Measurements from ENCODE around the gene CUL4A.
"Not testable (repeated sequence)": the region's sequence is repeated elsewhere in the genome, so short reads cannot be mapped to it uniquely, and the experiment has no call there.

The CUL4A gene

DNA sequence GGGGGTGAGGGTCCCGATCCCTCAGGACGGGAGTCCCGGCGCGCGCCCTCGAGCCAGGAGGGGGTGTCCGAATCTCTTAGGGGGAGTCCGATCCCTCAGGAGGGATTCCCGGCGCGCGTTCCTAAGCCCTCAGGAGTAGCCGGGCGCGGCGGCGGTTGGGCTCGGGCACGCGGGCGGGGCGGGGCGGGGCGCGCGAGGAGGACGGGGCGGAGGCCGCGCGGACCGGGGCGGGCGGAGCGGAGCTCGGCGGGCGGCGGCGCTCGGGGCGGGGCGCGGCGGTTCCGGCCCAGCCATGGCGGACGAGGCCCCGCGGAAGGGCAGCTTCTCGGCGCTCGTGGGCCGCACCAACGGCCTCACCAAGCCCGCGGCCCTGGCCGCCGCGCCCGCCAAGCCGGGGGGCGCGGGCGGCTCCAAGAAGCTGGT is at the start of gene CUL4A:
Gene CUL4A, plus strand, starts transcription at position 278 of the 423 bp plus-strand sequence. Its CDS starts 15 bp downstream, at position 293.
- in situ Hi-C loops (cut with HindIII; ENCODE audit: low pct_ligation_motif_present, low pct_unique_long_range_greater_than_20kb, low sequenced_read_pairs) = no loop called here
- DNase-seq = peak; percentile 71

DNA sequence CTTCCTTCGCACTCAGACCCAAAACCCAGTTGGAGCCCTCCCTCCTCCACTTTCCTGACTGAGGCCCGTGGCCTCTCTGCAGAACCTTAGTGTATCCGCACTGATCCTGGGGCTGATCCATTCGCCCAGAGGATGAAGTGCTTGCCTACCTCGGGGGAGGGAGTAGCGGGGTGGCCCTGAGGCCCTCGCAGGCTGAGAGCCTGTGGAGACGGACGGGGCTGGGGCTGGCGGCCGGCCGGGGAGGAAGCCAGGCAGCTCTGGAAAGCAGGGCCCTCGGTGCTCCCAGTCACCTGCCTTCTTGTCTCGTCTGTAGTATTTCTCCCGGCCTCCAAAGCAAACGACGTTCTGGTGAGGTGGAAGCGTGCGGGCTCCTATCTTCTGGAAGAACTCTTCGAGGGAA is 49.7 kb upstream of the CUL4A start:
- in situ Hi-C loops (cut with HindIII; ENCODE audit: low pct_ligation_motif_present, low pct_unique_long_range_greater_than_20kb, low sequenced_read_pairs) = no loop called here
- no peak for DNase-seq

DNA sequence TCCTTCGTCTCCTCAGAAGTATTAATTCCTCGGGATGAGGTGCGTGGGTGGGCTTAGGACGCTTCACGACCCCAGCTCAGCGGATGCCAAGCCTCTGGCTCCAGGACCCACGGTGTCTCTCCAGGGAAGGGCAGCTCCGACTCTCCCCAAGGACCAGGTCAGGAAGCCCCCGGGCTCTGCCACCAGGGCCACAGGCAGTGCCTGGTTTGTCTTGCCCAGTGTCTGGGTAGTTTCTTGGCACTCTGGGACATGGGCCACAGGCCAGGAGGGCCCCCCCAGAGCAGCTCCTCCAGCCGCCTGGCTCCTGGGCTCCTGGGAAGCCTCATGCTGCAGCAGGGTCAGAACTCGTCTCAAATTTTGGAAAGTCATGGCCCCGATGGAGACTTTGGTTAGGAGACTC is 48.4 kb upstream of the CUL4A start:
- in situ Hi-C loops (cut with HindIII; ENCODE audit: low pct_ligation_motif_present, low pct_unique_long_range_greater_than_20kb, low sequenced_read_pairs) = no loop called here

DNA sequence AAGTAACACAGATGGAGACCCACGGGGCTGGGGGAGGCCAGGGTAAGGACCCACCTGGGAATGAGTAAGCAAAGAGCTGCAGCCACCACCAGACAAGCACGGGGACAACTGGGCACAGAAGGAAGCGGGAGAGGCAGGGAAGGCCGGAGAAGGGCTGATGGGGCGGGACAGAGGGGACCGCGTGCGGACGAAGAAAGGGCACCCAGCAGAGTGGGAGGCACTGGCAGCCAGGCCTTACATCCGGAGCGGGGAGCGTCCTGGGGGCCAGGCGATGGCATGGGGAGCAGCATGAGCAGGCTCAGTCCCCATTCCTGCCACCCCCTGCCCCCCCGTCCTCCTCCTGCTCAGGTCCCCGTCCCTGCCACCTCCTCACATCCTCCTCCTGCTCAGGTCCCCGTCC is 48.0 kb upstream of the CUL4A start:
- no peak for DNase-seq
- in situ Hi-C loops (cut with HindIII; ENCODE audit: low pct_ligation_motif_present, low pct_unique_long_range_greater_than_20kb, low sequenced_read_pairs) = no loop called here

More for the DNA sequence above, 48.4 kb upstream of the CUL4A start:
- DNase-seq = no peak

DNA sequence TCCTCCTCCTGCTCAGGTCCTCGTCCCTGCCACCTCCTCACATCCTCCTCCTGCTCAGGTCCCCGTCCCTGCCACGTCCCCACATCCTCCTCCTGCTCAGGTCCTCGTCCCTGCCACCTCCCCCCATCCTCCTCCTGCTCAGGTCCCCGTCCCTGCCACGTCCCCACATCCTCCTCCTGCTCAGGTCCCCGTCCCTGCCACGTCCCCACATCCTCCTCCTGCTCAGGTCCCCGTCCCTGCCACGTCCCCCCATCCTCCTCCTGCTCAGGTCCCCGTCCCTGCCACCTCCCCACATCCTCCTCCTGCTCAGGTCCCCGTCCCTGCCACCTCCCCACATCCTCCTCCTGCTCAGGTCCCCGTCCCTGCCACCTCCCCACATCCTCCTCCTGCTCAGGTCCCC is 47.4 kb upstream of the CUL4A start:
- DNase-seq; in situ Hi-C loops (cut with HindIII; ENCODE audit: low pct_ligation_motif_present, low pct_unique_long_range_greater_than_20kb, low sequenced_read_pairs): not testable (repeated sequence)

DNA sequence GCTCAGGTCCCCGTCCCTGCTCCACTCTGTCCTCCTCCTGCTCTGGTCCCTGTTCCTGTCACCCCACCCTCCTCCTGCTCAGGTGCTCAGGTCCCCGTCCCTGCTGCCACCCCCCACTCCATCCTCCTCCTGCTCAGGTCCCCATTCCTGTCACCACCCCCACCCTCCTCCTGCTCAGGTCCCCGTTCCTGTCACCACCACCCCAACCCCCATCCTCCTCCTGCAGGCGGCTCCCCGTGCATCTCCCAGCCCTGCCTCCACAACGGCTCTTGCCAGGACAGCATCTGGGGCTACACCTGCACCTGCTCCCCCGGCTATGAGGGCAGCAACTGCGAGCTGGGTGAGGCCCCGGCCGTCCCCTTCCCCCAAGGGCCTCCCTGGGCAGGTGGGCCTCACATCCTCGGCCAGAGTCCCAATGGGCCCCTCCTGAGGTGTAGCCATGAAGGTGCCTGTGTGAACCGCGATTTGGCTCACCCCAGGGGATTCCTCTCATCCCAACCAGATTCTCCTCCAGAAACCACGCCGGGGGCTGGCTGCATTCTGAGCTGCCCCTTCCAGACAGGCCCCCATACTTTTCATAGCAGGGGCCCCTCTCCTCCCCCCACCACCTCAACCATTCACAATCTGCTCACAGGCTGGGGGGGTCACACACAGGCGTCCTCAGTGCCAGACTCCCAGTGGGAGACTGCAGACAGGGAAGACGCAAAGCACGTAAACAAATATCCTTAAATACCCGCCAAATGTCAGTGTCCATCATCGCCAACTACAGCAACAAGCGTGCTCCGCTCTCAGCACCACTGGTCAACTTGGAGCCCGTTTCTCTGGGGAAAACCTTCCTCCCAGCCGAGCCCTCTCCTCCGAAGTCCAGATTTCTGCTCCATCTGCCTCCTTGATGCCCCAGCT is 46.4 kb upstream of the CUL4A start:
- no peak for DNase-seq
- in situ Hi-C loops (cut with HindIII; ENCODE audit: low pct_ligation_motif_present, low pct_unique_long_range_greater_than_20kb, low sequenced_read_pairs) = no loop called here

- DNase-seq = no peak
- in situ Hi-C loops (cut with HindIII; ENCODE audit: low pct_ligation_motif_present, low pct_unique_long_range_greater_than_20kb, low sequenced_read_pairs) = no loop called here
Measured at GRCh38 chr13:113164492-113164891, 44.9 kb upstream of the CUL4A start.

DNA sequence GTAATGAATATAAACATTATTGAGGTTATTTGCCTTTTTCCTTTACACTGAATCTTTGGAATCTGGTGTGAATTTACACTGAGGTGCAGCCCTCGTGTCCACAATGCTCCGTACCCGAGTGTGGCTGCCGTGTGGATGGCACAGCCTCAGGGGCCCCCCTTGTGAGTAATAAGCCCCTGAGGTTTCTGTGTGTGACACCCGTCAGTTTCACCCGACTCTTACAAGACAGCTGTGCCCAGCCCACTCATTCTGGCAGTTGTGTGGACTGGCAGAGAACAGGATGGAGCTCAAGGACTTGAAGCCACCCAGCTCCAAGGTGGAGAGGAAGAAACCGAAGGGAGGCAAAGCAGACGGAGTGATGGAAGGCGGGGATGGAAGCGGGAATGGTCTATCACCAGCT is 43.1 kb upstream of the CUL4A start:
- in situ Hi-C loops (cut with HindIII; ENCODE audit: low pct_ligation_motif_present, low pct_unique_long_range_greater_than_20kb, low sequenced_read_pairs) = no loop called here
- DNase-seq = no peak

DNA sequence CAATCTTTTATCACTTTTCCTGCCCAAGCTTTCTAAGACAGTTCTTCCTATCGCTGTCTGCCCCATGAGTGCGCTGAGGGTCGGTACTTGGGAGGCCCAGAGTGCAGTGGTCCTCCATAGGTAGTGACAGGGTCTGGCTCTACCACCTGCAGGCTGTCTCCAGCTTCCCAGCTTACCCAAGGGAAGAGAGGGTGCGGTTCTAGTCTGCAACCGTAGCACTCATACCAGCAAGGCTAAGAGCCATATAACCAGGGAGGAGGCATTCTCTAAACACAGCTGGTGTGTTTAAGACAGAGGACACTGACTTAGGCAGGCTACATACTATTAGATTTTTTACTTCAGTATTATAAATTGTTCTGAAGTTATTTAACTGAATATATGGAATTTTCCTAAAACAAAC is 42.7 kb upstream of the CUL4A start:
- in situ Hi-C loops (cut with HindIII; ENCODE audit: low pct_ligation_motif_present, low pct_unique_long_range_greater_than_20kb, low sequenced_read_pairs) = no loop called here
- no peak for DNase-seq

GRCh38 chr13:113167155-113167554 is 42.3 kb upstream of the CUL4A start:
- DNase-seq = no peak
- in situ Hi-C loops (cut with HindIII; ENCODE audit: low pct_ligation_motif_present, low pct_unique_long_range_greater_than_20kb, low sequenced_read_pairs) = no loop called here

GRCh38 chr13:113167575-113167974 is 41.8 kb upstream of the CUL4A start:
- no peak for DNase-seq
- in situ Hi-C loops (cut with HindIII; ENCODE audit: low pct_ligation_motif_present, low pct_unique_long_range_greater_than_20kb, low sequenced_read_pairs) = no loop called here

- DNase-seq = no peak
- in situ Hi-C loops (cut with HindIII; ENCODE audit: low pct_ligation_motif_present, low pct_unique_long_range_greater_than_20kb, low sequenced_read_pairs) = no loop called here
Measured at GRCh38 chr13:113168211-113168610, 41.2 kb upstream of the CUL4A start.

GRCh38 chr13:113169277-113170272 is 39.8 kb upstream of the CUL4A start:
- DNase-seq = no peak
- in situ Hi-C loops (cut with HindIII; ENCODE audit: low pct_ligation_motif_present, low pct_unique_long_range_greater_than_20kb, low sequenced_read_pairs) = no loop called here

- no peak for DNase-seq
- in situ Hi-C loops (cut with HindIII; ENCODE audit: low pct_ligation_motif_present, low pct_unique_long_range_greater_than_20kb, low sequenced_read_pairs) = no loop called here
Measured at GRCh38 chr13:113170511-113170910, 38.9 kb upstream of the CUL4A start.

DNA sequence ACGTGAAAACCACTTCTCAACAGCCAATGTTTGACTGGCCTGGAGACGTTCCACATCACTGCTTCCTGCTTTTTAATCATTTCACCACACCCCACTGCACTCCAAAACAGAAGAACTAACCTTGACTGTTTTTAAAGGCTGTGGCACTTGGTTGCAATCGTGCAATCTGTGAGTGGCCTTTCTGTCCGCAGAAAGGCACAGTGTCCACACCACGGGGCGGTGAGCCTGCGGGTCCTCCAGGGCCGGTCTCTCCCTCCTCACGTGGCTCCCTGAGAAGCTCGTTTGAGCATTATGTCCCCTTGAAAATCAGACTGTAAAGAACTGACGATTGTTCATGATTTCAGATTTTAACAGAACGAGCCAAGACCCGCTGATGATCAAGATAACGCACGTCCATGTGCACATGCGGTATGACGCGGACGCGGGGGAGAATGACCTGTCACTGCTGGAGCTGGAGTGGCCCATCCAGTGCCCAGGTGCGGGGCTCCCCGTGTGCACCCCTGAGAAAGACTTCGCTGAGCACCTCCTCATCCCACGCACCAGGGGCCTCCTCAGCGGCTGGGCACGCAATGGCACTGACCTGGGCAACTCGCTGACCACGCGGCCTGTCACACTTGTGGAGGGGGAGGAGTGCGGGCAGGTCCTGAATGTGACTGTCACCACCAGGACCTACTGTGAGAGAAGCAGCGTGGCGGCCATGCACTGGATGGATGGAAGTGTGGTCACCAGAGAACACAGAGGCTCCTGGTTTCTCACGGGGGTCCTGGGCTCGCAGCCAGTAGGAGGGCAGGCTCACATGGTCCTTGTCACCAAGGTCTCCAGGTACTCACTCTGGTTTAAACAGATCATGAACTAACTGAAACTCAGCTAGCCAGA is 37.9 kb upstream of the CUL4A start:
- in situ Hi-C loops (cut with HindIII; ENCODE audit: low pct_ligation_motif_present, low pct_unique_long_range_greater_than_20kb, low sequenced_read_pairs) = no loop called here
- DNase-seq = no peak

DNA sequence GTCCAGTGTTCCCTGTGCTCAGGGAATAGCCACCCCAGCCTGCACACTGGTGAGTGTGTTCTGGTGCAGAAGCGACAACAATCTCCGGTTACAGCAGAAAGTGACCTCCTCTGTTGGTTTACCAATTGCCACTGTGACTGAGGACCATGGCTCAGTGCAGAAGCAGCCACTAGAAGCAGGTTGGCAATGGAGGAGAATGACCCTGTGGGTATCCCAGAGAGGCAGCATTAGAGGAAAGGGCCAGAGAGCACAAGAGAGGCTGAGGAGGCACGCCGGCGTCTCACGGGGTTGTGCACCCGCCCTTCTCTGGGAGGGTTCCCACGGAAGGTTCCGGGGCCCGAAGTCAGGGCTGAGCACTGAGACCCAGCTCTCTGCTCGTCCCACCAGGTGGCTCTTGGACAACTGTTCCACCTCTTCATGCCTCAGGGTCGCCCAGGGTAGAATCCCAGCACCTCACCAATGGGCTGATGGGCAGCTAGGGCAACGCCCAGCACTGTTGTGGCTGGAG is 36.9 kb upstream of the CUL4A start:
- no peak for DNase-seq
- in situ Hi-C loops (cut with HindIII; ENCODE audit: low pct_ligation_motif_present, low pct_unique_long_range_greater_than_20kb, low sequenced_read_pairs) = no loop called here

DNA sequence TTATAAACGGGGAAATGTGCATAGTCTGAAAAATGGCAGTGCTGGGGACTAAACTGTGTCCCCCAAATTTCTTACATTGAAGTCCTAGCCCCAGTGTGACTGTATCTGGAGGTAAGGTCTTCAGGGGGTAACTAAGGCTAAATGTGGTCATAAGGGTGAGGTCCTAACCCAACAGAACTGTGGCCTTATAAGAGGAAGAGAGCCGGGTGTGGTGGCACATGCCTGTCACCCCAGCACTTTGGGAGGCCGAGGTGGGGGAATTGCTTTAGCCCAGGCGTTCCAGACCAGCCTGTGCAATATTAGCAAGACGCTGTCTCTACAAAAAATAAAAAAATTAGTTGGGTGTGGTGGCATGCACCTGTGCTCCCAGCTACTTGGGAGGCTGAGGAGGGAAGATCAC is 33.1 kb upstream of the CUL4A start:
- DNase-seq = no peak
- in situ Hi-C loops (cut with HindIII; ENCODE audit: low pct_ligation_motif_present, low pct_unique_long_range_greater_than_20kb, low sequenced_read_pairs) = no loop called here

DNA sequence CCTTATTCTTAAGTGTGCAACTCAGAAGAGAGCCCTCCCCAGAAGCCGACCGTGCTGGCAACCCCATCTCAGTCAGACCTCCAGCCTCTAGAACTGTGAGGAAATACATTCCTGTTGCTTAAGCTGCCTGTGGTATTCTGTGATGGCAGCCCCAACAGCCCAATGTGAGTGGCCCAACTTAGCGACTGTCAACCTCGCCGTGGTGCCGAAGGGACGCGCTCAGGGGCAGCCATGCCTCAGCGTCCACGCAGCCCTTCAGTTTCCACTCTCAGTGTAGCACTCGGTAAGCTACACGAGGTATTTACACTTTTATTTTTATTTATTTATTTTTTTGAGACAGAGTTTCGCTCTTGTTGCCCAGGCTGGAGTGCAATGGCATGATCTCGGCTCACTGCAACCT is 32.6 kb upstream of the CUL4A start:
- in situ Hi-C loops (cut with HindIII; ENCODE audit: low pct_ligation_motif_present, low pct_unique_long_range_greater_than_20kb, low sequenced_read_pairs) = no loop called here

More for the DNA sequence above, 32.6 kb upstream of the CUL4A start:
- DNase-seq = no peak

All from ACHN (cell line).